ENCODE results near the gene ST8SIA1.

DNA sequence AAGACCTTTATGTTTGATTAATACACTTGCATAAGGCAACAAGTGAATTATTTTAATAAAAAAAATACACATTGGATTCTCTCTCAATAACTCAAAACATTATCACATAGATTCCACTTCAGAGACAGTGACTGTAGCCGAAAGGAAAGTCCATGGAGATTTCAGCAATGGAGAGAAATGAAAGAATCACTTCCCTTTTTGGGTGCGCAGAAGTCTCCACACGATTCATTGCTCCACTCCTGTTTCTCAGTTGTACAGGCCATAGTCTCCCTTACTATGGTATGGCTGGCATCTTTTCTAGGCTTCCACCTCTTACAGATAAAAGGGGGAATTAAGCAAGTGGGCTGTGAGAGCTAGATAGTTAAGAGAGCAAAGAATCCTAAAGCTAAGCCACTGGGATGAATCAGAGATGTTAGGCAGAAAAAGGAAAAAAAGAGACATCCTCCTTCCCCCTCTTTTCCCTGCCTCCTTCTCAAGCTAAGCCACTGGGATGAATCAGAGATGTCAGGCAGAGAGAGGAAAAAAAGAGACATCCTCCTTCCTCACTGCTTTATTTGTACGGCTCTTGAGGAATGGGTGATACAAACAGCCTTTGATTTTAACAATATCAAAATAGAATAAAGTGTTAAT, 16.3 kb downstream of the ST8SIA1 start:
- TF ChIP-seq, protein P1, sequence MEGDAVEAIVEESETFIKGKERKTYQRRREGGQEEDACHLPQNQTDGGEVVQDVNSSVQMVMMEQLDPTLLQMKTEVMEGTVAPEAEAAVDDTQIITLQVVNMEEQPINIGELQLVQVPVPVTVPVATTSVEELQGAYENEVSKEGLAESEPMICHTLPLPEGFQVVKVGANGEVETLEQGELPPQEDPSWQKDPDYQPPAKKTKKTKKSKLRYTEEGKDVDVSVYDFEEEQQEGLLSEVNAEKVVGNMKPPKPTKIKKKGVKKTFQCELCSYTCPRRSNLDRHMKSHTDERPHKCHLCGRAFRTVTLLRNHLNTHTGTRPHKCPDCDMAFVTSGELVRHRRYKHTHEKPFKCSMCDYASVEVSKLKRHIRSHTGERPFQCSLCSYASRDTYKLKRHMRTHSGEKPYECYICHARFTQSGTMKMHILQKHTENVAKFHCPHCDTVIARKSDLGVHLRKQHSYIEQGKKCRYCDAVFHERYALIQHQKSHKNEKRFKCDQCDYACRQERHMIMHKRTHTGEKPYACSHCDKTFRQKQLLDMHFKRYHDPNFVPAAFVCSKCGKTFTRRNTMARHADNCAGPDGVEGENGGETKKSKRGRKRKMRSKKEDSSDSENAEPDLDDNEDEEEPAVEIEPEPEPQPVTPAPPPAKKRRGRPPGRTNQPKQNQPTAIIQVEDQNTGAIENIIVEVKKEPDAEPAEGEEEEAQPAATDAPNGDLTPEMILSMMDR (conservative IDR thresholded peaks at IDR 0.05 in 1 of 2, IDR thresholded peaks at IDR 0.05 in 1 of 2; ENCODE audit: low read depth in 1 of 2, low read length in 2 of 2) = no peak
- TF ChIP-seq EZH2 (IDR thresholded peaks at IDR 0.05; ENCODE audit: low read length, missing control alignments) = no peak

Data from fibroblast of lung (primary cell).